ENCODE results near the gene KEAP1. TPM values are rescaled to one million over a fixed set of nuclear protein-coding genes. Genes with fewer than 3 reads are reported as not detected.

Gene KEAP1
- total RNA-seq, 1 experiment from 2014 or later = 73.0 TPM

- intact Hi-C loops (cut with micrococcal nuclease; ENCODE audit: unreplicated experiment) = loop anchor here (5.0 kb wide), 1 partner anchor 43 kb away; the partner anchor contains the start of gene KEAP1
- Mint-ChIP-seq H3K4me1 (ENCODE audit: low read depth, unreplicated experiment) (no peaks in the 10 kb centered on the region), H3K27me3 (ENCODE audit: insufficient read depth, unreplicated experiment) (no peaks in the 10 kb centered on the region), H3K4me3 (ENCODE audit: unreplicated experiment) (peak overlapping the region; percentile 78), H3K36me3 (ENCODE audit: insufficient read depth, unreplicated experiment) (peaks cover 23% of the 10 kb centered on the region), H3K9me3 (ENCODE audit: unreplicated experiment) (no peaks in the 10 kb centered on the region), H3K27ac (ENCODE audit: unreplicated experiment) (peak overlapping the region; percentile 67)
- Histone ChIP-seq H3K27me3 (replicated peaks; ENCODE audit: control insufficient read depth, insufficient read depth, low read length) (no peaks in the 10 kb centered on the region), H3K4me3 (ENCODE audit: low read depth, low read length) (peak overlapping the region; percentile 78), H3K36me3 (ENCODE audit: control insufficient read depth, insufficient read depth, low read length) (no peaks in the 10 kb centered on the region; the same call in 1 of the 2 replicates), H3K4me1 (peaks cover 3% of the 10 kb centered on the region; the same call in 1 of the 2 replicates), H3K9me3 (no peaks in the 10 kb centered on the region)
- no peak for DNase-seq
- no peak for TF ChIP-seq CTCF (IDR thresholded peaks at IDR 0.05; ENCODE audit: insufficient read depth in 1 of 2, low read depth in 1 of 2, low read length in 1 of 2, severe bottlenecking in 1 of 2, unreplicated experiment in 1 of 2)
- CTCF ChIA-PET = interaction anchor here (0.7 kb wide), 1 partner anchor 10 kb away, joined by 4 read pairs; no protein-coding TSS in a partner anchor
- POLR2A ChIA-PET = no interaction called here
- TSS peak; percentile 60 for BruUV-seq (replicated peaks)
Measured at GRCh38 chr19:10544753-10545251, 41.6 kb upstream of the KEAP1 start.

- H3K36me3 Mint-ChIP-seq (ENCODE audit: insufficient read depth, unreplicated experiment) = peaks cover 18% of the 10 kb centered on the region
- DNase-seq = peak; percentile 49 to 50
- BruUV-seq (replicated peaks) = no TSS peak
- Histone ChIP-seq H3K27me3 (replicated peaks; ENCODE audit: control insufficient read depth, insufficient read depth, low read length) (no peaks in the 10 kb centered on the region), H3K9me3 (no peaks in the 10 kb centered on the region), H3K36me3 (ENCODE audit: control insufficient read depth, insufficient read depth, low read length) (no peaks in the 10 kb centered on the region; the same call in 1 of the 2 replicates), H3K4me1 (peaks cover 3% of the 10 kb centered on the region; the same call in 1 of the 2 replicates), H3K4me3 (ENCODE audit: low read depth, low read length) (peak overlapping the region; percentile 78)
- H3K4me1 Mint-ChIP-seq (ENCODE audit: low read depth, unreplicated experiment) = no peaks in the 10 kb centered on the region
- H3K9me3 Mint-ChIP-seq (ENCODE audit: unreplicated experiment) = no peaks in the 10 kb centered on the region
- intact Hi-C loops (cut with micrococcal nuclease; ENCODE audit: unreplicated experiment) = loop anchor here (5.0 kb wide), 1 partner anchor 42 kb away; the partner anchor contains the start of gene KEAP1
- H3K4me3 Mint-ChIP-seq (ENCODE audit: unreplicated experiment) = peak overlapping the region; percentile 78
- H3K27ac Mint-ChIP-seq (ENCODE audit: unreplicated experiment) = peak overlapping the region; percentile 67
- CTCF ChIA-PET = interaction anchor here (0.7 kb wide), 1 partner anchor 11 kb away, joined by 4 read pairs; no protein-coding TSS in a partner anchor
- H3K27me3 Mint-ChIP-seq (ENCODE audit: insufficient read depth, unreplicated experiment) = no peaks in the 10 kb centered on the region
- no peak for TF ChIP-seq CTCF (IDR thresholded peaks at IDR 0.05; ENCODE audit: insufficient read depth in 1 of 2, low read depth in 1 of 2, low read length in 1 of 2, severe bottlenecking in 1 of 2, unreplicated experiment in 1 of 2)
- POLR2A ChIA-PET = no interaction called here
Measured at GRCh38 chr19:10544242-10544752, 41.1 kb upstream of the KEAP1 start.

- BruUV-seq (replicated peaks) = no TSS peak
- no peaks in the 10 kb centered on the region for H3K27me3 ChIP-seq (replicated peaks; ENCODE audit: control insufficient read depth, insufficient read depth, low read length)
- ChIA-PET POLR2A (interaction anchor here (0.6 kb wide), 1 partner anchor 86 kb away, joined by 4 read pairs; no protein-coding TSS in a partner anchor), CTCF (interaction anchor here (0.6 to 1.0 kb wide), 4 partner anchors 9 to 349 kb away, joined by 3 to 7 read pairs (median 4); partner anchors contain the start of gene DNMT1)
- peaks cover 13% of the 10 kb centered on the region for H3K36me3 Mint-ChIP-seq (ENCODE audit: insufficient read depth, unreplicated experiment)
- H3K4me1 Mint-ChIP-seq (ENCODE audit: low read depth, unreplicated experiment) = no peaks in the 10 kb centered on the region
- intact Hi-C loops (cut with micrococcal nuclease; ENCODE audit: unreplicated experiment) = loop anchor here (1.0 to 5.0 kb wide), 2 partner anchors 23 to 41 kb away; partner anchors contain the start of genes KEAP1 and KRI1
- peak; percentile 95 to 97 for DNase-seq
- H3K9me3 Mint-ChIP-seq (ENCODE audit: unreplicated experiment) = no peaks in the 10 kb centered on the region
- no peaks in the 10 kb centered on the region for H3K27me3 Mint-ChIP-seq (ENCODE audit: insufficient read depth, unreplicated experiment)
- no peak for TF ChIP-seq CTCF (IDR thresholded peaks at IDR 0.05; ENCODE audit: insufficient read depth in 1 of 2, low read depth in 1 of 2, low read length in 1 of 2, severe bottlenecking in 1 of 2, unreplicated experiment in 1 of 2)
- peaks cover 3% of the 10 kb centered on the region; the same call in 1 of the 2 replicates for H3K4me1 ChIP-seq
- no peaks in the 10 kb centered on the region for H3K9me3 ChIP-seq
- peak within 1 kb of the TSS; percentile 78 for H3K4me3 ChIP-seq (ENCODE audit: low read depth, low read length)
- H3K4me3 Mint-ChIP-seq (ENCODE audit: unreplicated experiment) = peak within 1 kb of the TSS; percentile 78
- no peaks in the 10 kb centered on the region for H3K36me3 ChIP-seq (ENCODE audit: control insufficient read depth, insufficient read depth, low read length)
- peak within 1 kb of the TSS; percentile 67 for H3K27ac Mint-ChIP-seq (ENCODE audit: unreplicated experiment)
Measured at GRCh38 chr19:10543420-10544241, 40.5 kb upstream of the KEAP1 start, which contains the start of gene ATG4D. Gene ATG4D (plus strand): TSS chr19:10543904. CDS start chr19:10544091, 187 bp downstream.

Measured in Caco-2 (cell line).